GM12878 (cell line): ENCODE data around the gene SETBP1. TPM values are rescaled to one million over a fixed set of nuclear protein-coding genes. Genes with fewer than 3 reads are reported as not detected.

ENCODE experiments used
- ATAC-seq: fragments of 200-7000 bp; cut with Tn5 transposase; 3 replicates; pipeline ENCODE4 v1.9.1; 2020; ENCODE audit warnings: mild to moderate bottlenecking, moderate library complexity
- BruUV-seq: library from RNA; stranded (reverse); fragments of 400-500 nt; replicated peaks from 2 replicates; lab custom pipeline; 2021; lab: Mats Ljungman, UMichigan
- CTCF ChIA-PET: fragments of 300-600 bp; sonication (Branson Sonifier 250); formaldehyde crosslinking; extraction: SDS; loops from one replicate; lab custom pipeline; 2021; ENCODE audit warnings: inconsistent platforms; lab: Yijun Ruan, JAX
- POLR2A ChIA-PET: fragments of 350-600 bp; formaldehyde crosslinking; extraction: SDS; loops from one replicate; lab custom pipeline; 2021; ENCODE audit warnings: inconsistent platforms; lab: Charles Lee
- RAD21 ChIA-PET: fragments of 300-600 bp; sonication (Branson Sonifier 250); formaldehyde crosslinking; loops from one replicate; lab custom pipeline; 2023; ENCODE audit warnings: antibody characterized with exemption; ENCODE audit not compliant: unreplicated experiment; lab: Charles Lee
- SMC1A ChIA-PET: fragments of 300-600 bp; sonication (Branson Sonifier 250); formaldehyde crosslinking; loops from one replicate; lab custom pipeline; 2023; ENCODE audit not compliant: unreplicated experiment, uncharacterized antibody; lab: Charles Lee
- DNase-seq: peaks from one replicate; pipeline ENCODE4 v3.0.0-alpha.2; 2011; ENCODE audit warnings: low read depth, low spot score
- FAIRE-seq: peaks from 3 replicates; lab custom pipeline; 2011; peaks lifted over from hg19 to GRCh38; lab: Jason Lieb, UNC
- H2AFZ ChIP-seq: 2 replicates; pipeline ENCODE4 v1.6.0; 2011; ENCODE audit warnings: low read depth, low read length, control low read depth; ENCODE audit not compliant: control insufficient read depth
- H3K27ac ChIP-seq: 2 replicates; pipeline ENCODE4 v1.5.1; 2011; ENCODE audit warnings: control low read depth; ENCODE audit not compliant: control insufficient read depth, insufficient read depth
- H3K27me3 ChIP-seq, 2 experiments: replicated peaks in 1 of 2; 2 replicates each; pipeline versions ENCODE4 v1.6.0 to v1.6.1; 2011; ENCODE audit warnings: low read length in 1 of 2; ENCODE audit not compliant: control insufficient read depth in 2 of 2, insufficient read depth in 2 of 2
- H3K36me3 ChIP-seq, 2 experiments: 2 replicates each; pipeline ENCODE4 v1.5.1; 2011; ENCODE audit warnings: low read length in 1 of 2; ENCODE audit not compliant: control insufficient read depth in 2 of 2, insufficient read depth in 2 of 2
- H3K4me1 ChIP-seq: 2 replicates; pipeline ENCODE4 v1.6.1; 2011; ENCODE audit warnings: mild to moderate bottlenecking, low read length, moderate library complexity, mixed read lengths; ENCODE audit not compliant: control insufficient read depth, insufficient read depth
- H3K4me2 ChIP-seq: 2 replicates; pipeline ENCODE4 v1.6.0; 2011; ENCODE audit warnings: control low read depth; ENCODE audit not compliant: control insufficient read depth, insufficient read depth
- H3K4me3 ChIP-seq: fragments of 200-600 bp; sonication (generic); 2 replicates; pipeline ENCODE4 v1.5.1; 2016
- H3K79me2 ChIP-seq: 2 replicates; pipeline ENCODE4 v1.6.0; 2011; ENCODE audit warnings: low read length; ENCODE audit not compliant: control insufficient read depth, insufficient read depth
- H3K9ac ChIP-seq: 2 replicates; pipeline ENCODE4 v1.8.0; 2011; ENCODE audit warnings: low read length, control low read depth, mixed read lengths; ENCODE audit not compliant: control insufficient read depth, insufficient read depth
- H3K9me3 ChIP-seq: replicated peaks from 3 replicates; pipeline ENCODE4 v1.5.1; 2011; ENCODE audit warnings: mild to moderate bottlenecking, low read length; ENCODE audit not compliant: control insufficient read depth, insufficient read depth
- H4K20me1 ChIP-seq: 2 replicates; pipeline ENCODE4 v1.6.0; 2011; ENCODE audit not compliant: control insufficient read depth, insufficient read depth
- FOXM1 ChIP-seq: IDR thresholded peaks from 2 replicates; pipeline ENCODE4 v1.6.1; 2012; ENCODE audit warnings: low read depth, mild to moderate bottlenecking, inconsistent platforms, low read length, moderate library complexity
- GATAD2B ChIP-seq: fragments of 450-650 bp; conservative IDR thresholded peaks from 2 replicates; pipeline ENCODE4 v1.6.1; 2017; ENCODE audit warnings: low read depth, mild to moderate bottlenecking, moderate library complexity
- HCFC1 ChIP-seq: fragments of 150-350 bp; IDR thresholded peaks from 2 replicates; pipeline ENCODE4 v1.6.1; 2014; ENCODE audit warnings: low read length
- MTA2 ChIP-seq: fragments of 450-650 bp; IDR thresholded peaks from 2 replicates; pipeline ENCODE4 v1.6.1; 2016; ENCODE audit warnings: low read depth, mild to moderate bottlenecking, moderate library complexity
- NFXL1 ChIP-seq: fragments of 450-650 bp; IDR thresholded peaks from 2 replicates; pipeline ENCODE4 v1.6.1; 2017; ENCODE audit warnings: antibody characterized with exemption, mild to moderate bottlenecking, borderline replicate concordance
- RELA ChIP-seq: fragments of 450-650 bp; IDR thresholded peaks from 2 replicates; pipeline ENCODE4 v1.8.0; 2014; ENCODE audit warnings: borderline replicate concordance; ENCODE audit not compliant: partially characterized antibody
- SKIL ChIP-seq: fragments of 450-650 bp; IDR thresholded peaks from 2 replicates; pipeline ENCODE4 v1.6.1; 2017; ENCODE audit warnings: mild to moderate bottlenecking, low read depth, inconsistent platforms; ENCODE audit not compliant: poor library complexity, severe bottlenecking
- SP1 ChIP-seq: IDR thresholded peaks from one replicate; pipeline ENCODE4 v1.6.1; 2011; ENCODE audit warnings: low read depth, low read length
- SREBF1 ChIP-seq: IDR thresholded peaks from 2 replicates; pipeline ENCODE4 v1.6.1; 2012; ENCODE audit warnings: mild to moderate bottlenecking, low read length
- TBL1XR1 ChIP-seq: IDR thresholded peaks from 2 replicates; pipeline ENCODE4 v1.6.1; 2012; ENCODE audit warnings: low read depth, low read length, improper control_type of control experiment
- TCF12 ChIP-seq: IDR thresholded peaks from 2 replicates; pipeline ENCODE4 v1.6.1; 2011; ENCODE audit warnings: low read depth, mild to moderate bottlenecking, low read length
- ZBED1 ChIP-seq: IDR thresholded peaks from 2 replicates; pipeline ENCODE4 v1.6.1; 2016; ENCODE audit warnings: borderline replicate concordance
- WGBS: methylation state at CpG from one replicate; pipeline ENCODE4 v1.1.6; 2016; ENCODE audit warnings: low lambda C conversion rate; ENCODE audit not compliant: insufficient replicate concordance, insufficient coverage; ENCODE audit errors: missing lambda C conversion rate; 5-methylcytosine and 5-hydroxymethylcytosine counted together
- in situ Hi-C: fragments of 300-500 bp; cut with MboI; formaldehyde crosslinking; loops from 9 replicates; pipeline ENCODE4 v1.14.3; 2018; ENCODE audit warnings: mixed read lengths
- intact Hi-C: fragments of 100-400 bp; cut with micrococcal nuclease; formaldehyde crosslinking; loops from one replicate; pipeline ENCODE4 v1.14.2; 2022; ENCODE audit not compliant: unreplicated experiment
- polyA plus RNA-seq, 11 experiments: library from polyadenylated mRNA; depleted of rRNA in 4 of 11; unstranded in 6 of 11; stranded (reverse) in 5 of 11; fragments of >200 nt; fragmentation: Nextera tagmentation in 4 of 11; fragmentation: Illumina TruSeq in 1 of 11; extraction: Ambion mirVana in 4 of 11; extraction: Trizol in 1 of 11; gene quantifications; 1 replicate in 1 of 11; 2 replicates in 10 of 11; pipeline versions ENCODE4 v1.2.1 to v1.2.3, GENCODE V29; 2011 to 2016; ENCODE audit warnings: inconsistent platforms in 2 of 11, missing spikeins in 2 of 11, low read depth in 1 of 11
- total RNA-seq, 4 experiments: library from RNA; depleted of rRNA in 3 of 4; stranded (reverse); fragments of >200 nt in 3 of 4; fragmentation: Illumina TruSeq in 1 of 4; extraction: Trizol in 1 of 4; gene quantifications; 2 replicates each; pipeline versions ENCODE4 v1.2.1 to v1.2.3, GENCODE V29; 2013 to 2021
- TF ChIP-seq, protein P1 (sequence below): fragments of 450-650 bp; IDR thresholded peaks from 2 replicates; pipeline ENCODE4 v1.6.1; 2017; ENCODE audit warnings: antibody characterized with exemption, mild to moderate bottlenecking, moderate library complexity
- TF ChIP-seq, protein P2 (sequence below): IDR thresholded peaks from 2 replicates; pipeline ENCODE4 v1.6.1; 2012; ENCODE audit warnings: mild to moderate bottlenecking, low read depth, low read length

Gene SETBP1
- total and polyA plus RNA-seq, 10 of the 15 experiments (the other 5 are each of a cell fraction or from before 2014, with no cell fraction given): 0.99 to 29.7 (median 8.3) TPM

DNA sequence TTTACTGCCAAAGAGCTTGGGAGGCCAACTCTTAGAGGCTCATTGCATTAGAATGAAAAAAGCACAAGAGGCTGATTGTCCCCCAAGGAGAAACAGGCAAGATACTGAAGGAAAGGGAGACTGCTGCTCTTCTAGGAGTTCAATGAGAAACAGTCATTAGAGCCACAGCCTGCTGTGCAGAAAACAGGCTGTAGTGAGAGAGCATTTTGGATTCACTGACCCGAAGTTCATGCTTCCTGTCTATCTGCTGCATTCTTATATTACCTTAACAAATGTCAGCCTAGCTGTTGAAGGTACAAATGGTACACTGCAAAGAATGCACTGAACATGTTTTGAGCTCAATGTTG lies 423.3 kb downstream of the SETBP1 start (continued):
- TF ChIP-seq, protein P1, sequence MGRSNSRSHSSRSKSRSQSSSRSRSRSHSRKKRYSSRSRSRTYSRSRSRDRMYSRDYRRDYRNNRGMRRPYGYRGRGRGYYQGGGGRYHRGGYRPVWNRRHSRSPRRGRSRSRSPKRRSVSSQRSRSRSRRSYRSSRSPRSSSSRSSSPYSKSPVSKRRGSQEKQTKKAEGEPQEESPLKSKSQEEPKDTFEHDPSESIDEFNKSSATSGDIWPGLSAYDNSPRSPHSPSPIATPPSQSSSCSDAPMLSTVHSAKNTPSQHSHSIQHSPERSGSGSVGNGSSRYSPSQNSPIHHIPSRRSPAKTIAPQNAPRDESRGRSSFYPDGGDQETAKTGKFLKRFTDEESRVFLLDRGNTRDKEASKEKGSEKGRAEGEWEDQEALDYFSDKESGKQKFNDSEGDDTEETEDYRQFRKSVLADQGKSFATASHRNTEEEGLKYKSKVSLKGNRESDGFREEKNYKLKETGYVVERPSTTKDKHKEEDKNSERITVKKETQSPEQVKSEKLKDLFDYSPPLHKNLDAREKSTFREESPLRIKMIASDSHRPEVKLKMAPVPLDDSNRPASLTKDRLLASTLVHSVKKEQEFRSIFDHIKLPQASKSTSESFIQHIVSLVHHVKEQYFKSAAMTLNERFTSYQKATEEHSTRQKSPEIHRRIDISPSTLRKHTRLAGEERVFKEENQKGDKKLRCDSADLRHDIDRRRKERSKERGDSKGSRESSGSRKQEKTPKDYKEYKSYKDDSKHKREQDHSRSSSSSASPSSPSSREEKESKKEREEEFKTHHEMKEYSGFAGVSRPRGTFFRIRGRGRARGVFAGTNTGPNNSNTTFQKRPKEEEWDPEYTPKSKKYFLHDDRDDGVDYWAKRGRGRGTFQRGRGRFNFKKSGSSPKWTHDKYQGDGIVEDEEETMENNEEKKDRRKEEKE: no peak

GRCh38 chr18:45106331-45106774 lies 425.7 kb downstream of the SETBP1 start:
- intact Hi-C loops: loop anchor here (1.0 to 5.0 kb wide), 3 partner anchors 106 to 347 kb away; no protein-coding TSS in a partner anchor
- Histone ChIP-seq H3K79me2 (no peaks in the 10 kb centered on the region), H3K4me1 (peaks cover 47% of the 10 kb centered on the region), H3K4me2 (peak overlapping the region; percentile 15), H3K36me3 (no peaks in the 10 kb centered on the region), H2AFZ (peak overlapping the region; percentile 26; the same call in 1 of the 2 replicates), H3K9ac (no peak overlapping the region), H4K20me1 (no peaks in the 10 kb centered on the region), H3K27ac (peak overlapping the region; percentile 92), H3K9me3 (peaks cover 1% of the 10 kb centered on the region; the same call in 2 of the 3 replicates), H3K4me3 (no peak overlapping the region), H3K27me3 (no peaks in the 10 kb centered on the region)
- peak; percentile 87 for DNase-seq
- no TSS peak for BruUV-seq
- WGBS: 0% methylated on average over 2 of the region's 2 CpGs
- FAIRE-seq: peak; percentile 52
- in situ Hi-C loops: no loop called here
- ChIA-PET RAD21 (interaction anchor here (0.8 to 6.3 kb wide), 20 partner anchors 9 to 427 kb away, joined by 3 to 37 read pairs (median 3); partner anchors contain the start of gene SETBP1), CTCF (interaction anchor here (0.8 to 5.8 kb wide), 9 partner anchors 9 to 426 kb away, joined by 3 to 25 read pairs (median 3); partner anchors contain the start of gene SETBP1), POLR2A (interaction anchor here (0.6 to 1.1 kb wide), 3 partner anchors 9 to 611 kb away, joined by 3 read pairs; no protein-coding TSS in a partner anchor), SMC1A (interaction anchor here (0.7 to 6.9 kb wide), 21 partner anchors 9 to 203 kb away, joined by 3 to 46 read pairs (median 3); no protein-coding TSS in a partner anchor)
- ATAC-seq: peak; percentile 83
- TF ChIP-seq RELA (no peak), TBL1XR1 (peak; percentile 89), GATAD2B (no peak), SKIL (peak; percentile 93), FOXM1 (peak; percentile 86), MTA2 (peak; percentile 93), SP1 (peak; percentile 74), TCF12 (peak; percentile 56; the same call in 1 of the 2 replicates), HCFC1 (no peak), NFXL1 (no peak), SREBF1 (0 out of 2 replicates have a peak, but pooled peaks have one; percentile 66), ZBED1 (peak; percentile 65; the same call in 1 of the 2 replicates)
- TF ChIP-seq, protein P2, sequence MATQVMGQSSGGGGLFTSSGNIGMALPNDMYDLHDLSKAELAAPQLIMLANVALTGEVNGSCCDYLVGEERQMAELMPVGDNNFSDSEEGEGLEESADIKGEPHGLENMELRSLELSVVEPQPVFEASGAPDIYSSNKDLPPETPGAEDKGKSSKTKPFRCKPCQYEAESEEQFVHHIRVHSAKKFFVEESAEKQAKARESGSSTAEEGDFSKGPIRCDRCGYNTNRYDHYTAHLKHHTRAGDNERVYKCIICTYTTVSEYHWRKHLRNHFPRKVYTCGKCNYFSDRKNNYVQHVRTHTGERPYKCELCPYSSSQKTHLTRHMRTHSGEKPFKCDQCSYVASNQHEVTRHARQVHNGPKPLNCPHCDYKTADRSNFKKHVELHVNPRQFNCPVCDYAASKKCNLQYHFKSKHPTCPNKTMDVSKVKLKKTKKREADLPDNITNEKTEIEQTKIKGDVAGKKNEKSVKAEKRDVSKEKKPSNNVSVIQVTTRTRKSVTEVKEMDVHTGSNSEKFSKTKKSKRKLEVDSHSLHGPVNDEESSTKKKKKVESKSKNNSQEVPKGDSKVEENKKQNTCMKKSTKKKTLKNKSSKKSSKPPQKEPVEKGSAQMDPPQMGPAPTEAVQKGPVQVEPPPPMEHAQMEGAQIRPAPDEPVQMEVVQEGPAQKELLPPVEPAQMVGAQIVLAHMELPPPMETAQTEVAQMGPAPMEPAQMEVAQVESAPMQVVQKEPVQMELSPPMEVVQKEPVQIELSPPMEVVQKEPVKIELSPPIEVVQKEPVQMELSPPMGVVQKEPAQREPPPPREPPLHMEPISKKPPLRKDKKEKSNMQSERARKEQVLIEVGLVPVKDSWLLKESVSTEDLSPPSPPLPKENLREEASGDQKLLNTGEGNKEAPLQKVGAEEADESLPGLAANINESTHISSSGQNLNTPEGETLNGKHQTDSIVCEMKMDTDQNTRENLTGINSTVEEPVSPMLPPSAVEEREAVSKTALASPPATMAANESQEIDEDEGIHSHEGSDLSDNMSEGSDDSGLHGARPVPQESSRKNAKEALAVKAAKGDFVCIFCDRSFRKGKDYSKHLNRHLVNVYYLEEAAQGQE: no peak
